HepG2 (cell line): ENCODE data around the gene RAC3. TPM values are rescaled to one million over a fixed set of nuclear protein-coding genes. Genes with fewer than 3 reads are reported as not detected.

Experiments used
- CENPBD1 ChIP-seq: sonication (generic); formaldehyde crosslinking; IDR thresholded peaks from 2 replicates; pipeline ENCODE4 v1.8.0; 2022; ENCODE audit warnings: missing genetic modification reagents, low read depth, mild to moderate bottlenecking, borderline replicate concordance
- EED ChIP-seq: sonication (generic); formaldehyde crosslinking; IDR thresholded peaks from 2 replicates; pipeline ENCODE4 v1.5.0; 2020; ENCODE audit warnings: mild to moderate bottlenecking, missing genetic modification reagents
- GFI1 ChIP-seq: sonication (generic); formaldehyde crosslinking; IDR thresholded peaks from 2 replicates; pipeline ENCODE4 v1.5.0; 2020; ENCODE audit warnings: missing genetic modification reagents, mild to moderate bottlenecking, borderline replicate concordance
- NFIB ChIP-seq: sonication (generic); formaldehyde crosslinking; IDR thresholded peaks from 2 replicates; pipeline ENCODE4 v1.9.0; 2021; ENCODE audit warnings: missing genetic modification reagents, mild to moderate bottlenecking, borderline replicate concordance
- NFIC ChIP-seq: IDR thresholded peaks from 2 replicates; pipeline ENCODE4 v1.6.1; 2012; ENCODE audit warnings: mild to moderate bottlenecking, low read length, inconsistent platforms
- NFYC ChIP-seq: IDR thresholded peaks from 2 replicates; pipeline ENCODE4 v1.6.1; 2016; ENCODE audit warnings: missing genetic modification reagents, missing compliant biosample characterization
- PREB ChIP-seq: sonication (generic); formaldehyde crosslinking; IDR thresholded peaks from 2 replicates; pipeline ENCODE4 v1.4.0; 2020; ENCODE audit warnings: missing genetic modification reagents
- RCOR2 ChIP-seq: IDR thresholded peaks from 2 replicates; pipeline ENCODE4 v1.6.1; 2016; ENCODE audit warnings: missing biosample characterization, missing genetic modification reagents
- TAF1 ChIP-seq: sonication (generic); formaldehyde crosslinking; IDR thresholded peaks from 2 replicates; pipeline ENCODE4 v1.4.0; 2020; ENCODE audit warnings: missing genetic modification reagents
- THYN1 ChIP-seq: sonication (generic); formaldehyde crosslinking; IDR thresholded peaks from 2 replicates; pipeline ENCODE4 v1.8.1; 2023; ENCODE audit warnings: low read depth, mild to moderate bottlenecking, moderate library complexity, missing genetic modification reagents, borderline replicate concordance
- ZBTB3 ChIP-seq: sonication (generic); formaldehyde crosslinking; IDR thresholded peaks from 2 replicates; pipeline ENCODE4 v1.4.0; 2020; ENCODE audit warnings: low read depth, mild to moderate bottlenecking, moderate library complexity, missing genetic modification reagents, borderline replicate concordance
- ZFP37 ChIP-seq: sonication (generic); formaldehyde crosslinking; IDR thresholded peaks from 2 replicates; pipeline ENCODE4 v1.4.0; 2020; ENCODE audit warnings: missing genetic modification reagents, borderline replicate concordance
- ZNF589 ChIP-seq: sonication (generic); formaldehyde crosslinking; conservative IDR thresholded peaks from 2 replicates; pipeline ENCODE4 v1.8.0; 2022; ENCODE audit warnings: mild to moderate bottlenecking, moderate library complexity, missing genetic modification reagents
- polyA plus RNA-seq, 8 experiments: library from polyadenylated mRNA; depleted of rRNA in 3 of 8; stranded (reverse) in 7 of 8; unstranded in 1 of 8; fragments of >200 nt; fragmentation: Illumina TruSeq in 4 of 8; extraction: Trizol in 4 of 8; gene quantifications; 2 replicates each; pipeline versions ENCODE4 v1.2.1 to v1.2.3, GENCODE V29; 2011 to 2016; ENCODE audit warnings: low read depth in 4 of 8, missing spikeins in 1 of 8, mixed read lengths in 1 of 8; ENCODE audit not compliant: insufficient read depth in 1 of 8
- total RNA-seq, 5 experiments: library from RNA; depleted of rRNA; stranded (reverse); fragments of >200 nt; fragmentation: Illumina TruSeq; extraction: Trizol; gene quantifications; 2 replicates each; pipeline ENCODE4 v1.2.3, GENCODE V29; 2016; ENCODE audit warnings: low read depth in 1 of 5
- TF ChIP-seq, protein P1 (sequence below): sonication (generic); formaldehyde crosslinking; IDR thresholded peaks from 2 replicates; pipeline ENCODE4 v1.5.0; 2020; ENCODE audit warnings: mild to moderate bottlenecking, missing genetic modification reagents
- TF ChIP-seq, protein P2 (sequence below): sonication (generic); formaldehyde crosslinking; IDR thresholded peaks from 2 replicates; pipeline ENCODE4 v1.4.0; 2020; ENCODE audit warnings: mild to moderate bottlenecking, missing genetic modification reagents
- TF ChIP-seq, protein P3 (sequence below): sonication (generic); formaldehyde crosslinking; conservative IDR thresholded peaks from 2 replicates; pipeline ENCODE4 v1.8.1; 2023; ENCODE audit warnings: missing genetic modification reagents
- TF ChIP-seq, protein P4 (sequence below): sonication (generic); formaldehyde crosslinking; IDR thresholded peaks from 2 replicates; pipeline ENCODE4 v1.4.0; 2020; ENCODE audit warnings: missing genetic modification reagents, mild to moderate bottlenecking, borderline replicate concordance

RAC3 gene
- total and polyA plus RNA-seq, 2 of the 13 experiments (the other 11 are each of a cell fraction or from before 2014, with no cell fraction given) = 10.5 to 21.3 TPM

- peak; percentile 36 for TF ChIP-seq GFI1 (CRISPR knock-in tag)
- peak; percentile 58; the same call in 1 of the 2 replicates for TF ChIP-seq NFYC (CRISPR knock-in tag)
- TF ChIP-seq TAF1 (CRISPR knock-in tag) = peak; percentile 90
- TF ChIP-seq CENPBD1 (CRISPR knock-in tag) = no peak
- TF ChIP-seq, protein P1, sequence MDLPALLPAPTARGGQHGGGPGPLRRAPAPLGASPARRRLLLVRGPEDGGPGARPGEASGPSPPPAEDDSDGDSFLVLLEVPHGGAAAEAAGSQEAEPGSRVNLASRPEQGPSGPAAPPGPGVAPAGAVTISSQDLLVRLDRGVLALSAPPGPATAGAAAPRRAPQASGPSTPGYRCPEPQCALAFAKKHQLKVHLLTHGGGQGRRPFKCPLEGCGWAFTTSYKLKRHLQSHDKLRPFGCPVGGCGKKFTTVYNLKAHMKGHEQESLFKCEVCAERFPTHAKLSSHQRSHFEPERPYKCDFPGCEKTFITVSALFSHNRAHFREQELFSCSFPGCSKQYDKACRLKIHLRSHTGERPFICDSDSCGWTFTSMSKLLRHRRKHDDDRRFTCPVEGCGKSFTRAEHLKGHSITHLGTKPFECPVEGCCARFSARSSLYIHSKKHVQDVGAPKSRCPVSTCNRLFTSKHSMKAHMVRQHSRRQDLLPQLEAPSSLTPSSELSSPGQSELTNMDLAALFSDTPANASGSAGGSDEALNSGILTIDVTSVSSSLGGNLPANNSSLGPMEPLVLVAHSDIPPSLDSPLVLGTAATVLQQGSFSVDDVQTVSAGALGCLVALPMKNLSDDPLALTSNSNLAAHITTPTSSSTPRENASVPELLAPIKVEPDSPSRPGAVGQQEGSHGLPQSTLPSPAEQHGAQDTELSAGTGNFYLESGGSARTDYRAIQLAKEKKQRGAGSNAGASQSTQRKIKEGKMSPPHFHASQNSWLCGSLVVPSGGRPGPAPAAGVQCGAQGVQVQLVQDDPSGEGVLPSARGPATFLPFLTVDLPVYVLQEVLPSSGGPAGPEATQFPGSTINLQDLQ = no peak
- TF ChIP-seq NFIB = no peak
- no peak; the same call in none of the 2 replicates for TF ChIP-seq EED (CRISPR knock-in tag)
- no peak for TF ChIP-seq NFIC
- peak; percentile 98; the same call in 1 of the 2 replicates for TF ChIP-seq THYN1
- TF ChIP-seq, protein P2, sequence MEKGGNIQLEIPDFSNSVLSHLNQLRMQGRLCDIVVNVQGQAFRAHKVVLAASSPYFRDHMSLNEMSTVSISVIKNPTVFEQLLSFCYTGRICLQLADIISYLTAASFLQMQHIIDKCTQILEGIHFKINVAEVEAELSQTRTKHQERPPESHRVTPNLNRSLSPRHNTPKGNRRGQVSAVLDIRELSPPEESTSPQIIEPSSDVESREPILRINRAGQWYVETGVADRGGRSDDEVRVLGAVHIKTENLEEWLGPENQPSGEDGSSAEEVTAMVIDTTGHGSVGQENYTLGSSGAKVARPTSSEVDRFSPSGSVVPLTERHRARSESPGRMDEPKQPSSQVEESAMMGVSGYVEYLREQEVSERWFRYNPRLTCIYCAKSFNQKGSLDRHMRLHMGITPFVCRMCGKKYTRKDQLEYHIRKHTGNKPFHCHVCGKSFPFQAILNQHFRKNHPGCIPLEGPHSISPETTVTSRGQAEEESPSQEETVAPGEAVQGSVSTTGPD (CRISPR knock-in tag) = peak; percentile 93
- TF ChIP-seq ZNF589 (CRISPR knock-in tag) = peak; percentile 34; the same call in 1 of the 2 replicates
- peak; percentile 73 for TF ChIP-seq ZFP37 (CRISPR knock-in tag)
- TF ChIP-seq, protein P3, sequence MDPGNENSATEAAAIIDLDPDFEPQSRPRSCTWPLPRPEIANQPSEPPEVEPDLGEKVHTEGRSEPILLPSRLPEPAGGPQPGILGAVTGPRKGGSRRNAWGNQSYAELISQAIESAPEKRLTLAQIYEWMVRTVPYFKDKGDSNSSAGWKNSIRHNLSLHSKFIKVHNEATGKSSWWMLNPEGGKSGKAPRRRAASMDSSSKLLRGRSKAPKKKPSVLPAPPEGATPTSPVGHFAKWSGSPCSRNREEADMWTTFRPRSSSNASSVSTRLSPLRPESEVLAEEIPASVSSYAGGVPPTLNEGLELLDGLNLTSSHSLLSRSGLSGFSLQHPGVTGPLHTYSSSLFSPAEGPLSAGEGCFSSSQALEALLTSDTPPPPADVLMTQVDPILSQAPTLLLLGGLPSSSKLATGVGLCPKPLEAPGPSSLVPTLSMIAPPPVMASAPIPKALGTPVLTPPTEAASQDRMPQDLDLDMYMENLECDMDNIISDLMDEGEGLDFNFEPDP = no peak
- TF ChIP-seq, protein P4, sequence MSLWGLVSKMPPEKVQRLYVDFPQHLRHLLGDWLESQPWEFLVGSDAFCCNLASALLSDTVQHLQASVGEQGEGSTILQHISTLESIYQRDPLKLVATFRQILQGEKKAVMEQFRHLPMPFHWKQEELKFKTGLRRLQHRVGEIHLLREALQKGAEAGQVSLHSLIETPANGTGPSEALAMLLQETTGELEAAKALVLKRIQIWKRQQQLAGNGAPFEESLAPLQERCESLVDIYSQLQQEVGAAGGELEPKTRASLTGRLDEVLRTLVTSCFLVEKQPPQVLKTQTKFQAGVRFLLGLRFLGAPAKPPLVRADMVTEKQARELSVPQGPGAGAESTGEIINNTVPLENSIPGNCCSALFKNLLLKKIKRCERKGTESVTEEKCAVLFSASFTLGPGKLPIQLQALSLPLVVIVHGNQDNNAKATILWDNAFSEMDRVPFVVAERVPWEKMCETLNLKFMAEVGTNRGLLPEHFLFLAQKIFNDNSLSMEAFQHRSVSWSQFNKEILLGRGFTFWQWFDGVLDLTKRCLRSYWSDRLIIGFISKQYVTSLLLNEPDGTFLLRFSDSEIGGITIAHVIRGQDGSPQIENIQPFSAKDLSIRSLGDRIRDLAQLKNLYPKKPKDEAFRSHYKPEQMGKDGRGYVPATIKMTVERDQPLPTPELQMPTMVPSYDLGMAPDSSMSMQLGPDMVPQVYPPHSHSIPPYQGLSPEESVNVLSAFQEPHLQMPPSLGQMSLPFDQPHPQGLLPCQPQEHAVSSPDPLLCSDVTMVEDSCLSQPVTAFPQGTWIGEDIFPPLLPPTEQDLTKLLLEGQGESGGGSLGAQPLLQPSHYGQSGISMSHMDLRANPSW (CRISPR knock-in tag) = peak; percentile 35; the same call in 1 of the 2 replicates
- TF ChIP-seq ZBTB3 (CRISPR knock-in tag) = peak; percentile 59
- TF ChIP-seq PREB (CRISPR knock-in tag) = no peak
- TF ChIP-seq RCOR2 (CRISPR knock-in tag) = peak; percentile 87
Measured at GRCh38 chr17:81991684-81992305, 39.7 kb upstream of the RAC3 start (continued).
